ENCODE data around the gene MAGED4B. TPM values are rescaled to one million over a fixed set of nuclear protein-coding genes. Genes with fewer than 3 reads are reported as not detected.
"Not testable (repeated sequence)": the region's sequence is repeated elsewhere in the genome, so short reads cannot be mapped to it uniquely, and the experiment has no call there.

Gene MAGED4B
- 0.47 and 0.85 TPM in 2 replicates for total RNA-seq

GRCh38 chrX:52068666-52069640 lies at the start of gene MAGED4B:
Gene MAGED4B, minus strand, starts transcription at chrX:52069183. Its CDS starts 1,011 bp downstream, at chrX:52068172.
- intact Hi-C loops (cut with micrococcal nuclease), result not testable (repeated sequence)

- intact Hi-C loops (cut with micrococcal nuclease), result no loop called here
Measured at GRCh38 chrX:52118262-52118661, 49.3 kb upstream of the MAGED4B start.

GRCh38 chrX:52082578-52082977 lies 13.6 kb upstream of the MAGED4B start:
- intact Hi-C loops (cut with micrococcal nuclease), result no loop called here

- intact Hi-C loops (cut with micrococcal nuclease), result no loop called here
Measured at GRCh38 chrX:52078131-52078530, 9.1 kb upstream of the MAGED4B start.

GRCh38 chrX:52042288-52042687 lies 26.7 kb downstream of the MAGED4B start:
- intact Hi-C loops (cut with micrococcal nuclease), result not testable (repeated sequence)

- intact Hi-C loops (cut with micrococcal nuclease), result no loop called here
Measured at GRCh38 chrX:52034211-52034610, 34.8 kb downstream of the MAGED4B start.

- intact Hi-C loops (cut with micrococcal nuclease), result no loop called here
Measured at GRCh38 chrX:52031371-52031770, 37.6 kb downstream of the MAGED4B start.

- intact Hi-C loops (cut with micrococcal nuclease), result no loop called here
Measured at GRCh38 chrX:52015794-52016193, 53.2 kb downstream of the MAGED4B start.

Other genes starting within 250 kb of the MAGED4B start
- 33.2 and 38.6 TPM in 2 replicates for gene MAGED1, start 175.6 kb downstream of the MAGED4B start, total RNA-seq
- gene MAGED4, start 115.7 kb upstream of the MAGED4B start, total RNA-seq, result not detected in 2 replicates